A673 (cell line): ENCODE data around the gene REXO1.

Source experiments
- CTCF ChIP-seq: fragments of 300-800, 200-600 bp; sonication (generic); conservative IDR thresholded peaks from 2 replicates; pipeline ENCODE4 v1.5.1; 2017; ENCODE audit warnings: low read depth, mild to moderate bottlenecking, antibody characterized with exemption, low read length, moderate library complexity, mixed read lengths
- EZH2 ChIP-seq: fragments of 200-600 bp; sonication (generic); IDR thresholded peaks from 2 replicates; pipeline ENCODE4 v1.6.1; 2017; ENCODE audit warnings: borderline replicate concordance, low read depth, mild to moderate bottlenecking, mixed read lengths, antibody characterized with exemption, low read length; ENCODE audit not compliant: poor library complexity, severe bottlenecking

GRCh38 chr19:1783354-1783753, 64.9 kb downstream of the REXO1 start:
- no peak for TF ChIP-seq CTCF
- no peak for TF ChIP-seq EZH2
